K562 (cell line): ENCODE measurements around the gene NAA80. TPM values are rescaled to one million over a fixed set of nuclear protein-coding genes. Genes with fewer than 3 reads are reported as not detected.
A peak's percentile ranks its signal among the peaks of the same experiment; 100 is the strongest.

Source experiments
- EP400 ChIP-seq: fragments of 450-650 bp; IDR thresholded peaks from 2 replicates; pipeline ENCODE4 v1.6.1; 2017; ENCODE audit warnings: antibody characterized with exemption, mild to moderate bottlenecking, moderate library complexity
- FIP1L1 ChIP-seq: fragments of 200-400 bp; formaldehyde crosslinking; IDR thresholded peaks from 2 replicates; pipeline ENCODE4 v1.6.1; 2018; ENCODE audit warnings: mild to moderate bottlenecking, low read depth, low read length; ENCODE audit not compliant: poor library complexity, severe bottlenecking
- HMGN3 ChIP-seq: IDR thresholded peaks from 2 replicates; pipeline ENCODE4 v1.6.1; 2011; ENCODE audit warnings: borderline replicate concordance, low read depth, mild to moderate bottlenecking, mixed read lengths, low read length; ENCODE audit not compliant: insufficient read length; ENCODE audit errors: extremely low read depth
- HNRNPLL ChIP-seq: fragments of 200-400 bp; formaldehyde crosslinking; IDR thresholded peaks from 2 replicates; pipeline ENCODE4 v1.6.1; 2017; ENCODE audit warnings: low read length, low read depth, mild to moderate bottlenecking; ENCODE audit not compliant: poor library complexity, severe bottlenecking
- ILK ChIP-seq: fragments of 450-650 bp; IDR thresholded peaks from 2 replicates; pipeline ENCODE4 v1.6.1; 2016; ENCODE audit warnings: missing genetic modification characterization, low read depth, mild to moderate bottlenecking, missing compliant biosample characterization, moderate library complexity, borderline replicate concordance
- MCM5 ChIP-seq: fragments of 450-650 bp; IDR thresholded peaks from 2 replicates; pipeline ENCODE4 v1.6.1; 2016; ENCODE audit warnings: low read depth
- RAD21 ChIP-seq, 2 experiments: fragments of 250-450 bp in 1 of 2; fragments of 450-650 bp in 1 of 2; sonication (Bioruptor Pico) in 1 of 2; formaldehyde crosslinking in 1 of 2; IDR thresholded peaks in 1 of 2; conservative IDR thresholded peaks in 1 of 2; 2 replicates each; pipeline versions ENCODE4 v1.4.0 to v1.8.0; 2020 to 2022; ENCODE audit warnings: mild to moderate bottlenecking in 2 of 2, moderate library complexity in 1 of 2
- SMARCE1 ChIP-seq: fragments of 450-650 bp; IDR thresholded peaks from 2 replicates; pipeline ENCODE4 v1.7.1; 2016; ENCODE audit warnings: mild to moderate bottlenecking
- TCFL5 ChIP-seq: fragments of 250-450 bp; sonication (Bioruptor Pico); conservative IDR thresholded peaks from 2 replicates; pipeline ENCODE4 v1.6.1; 2021; ENCODE audit warnings: mild to moderate bottlenecking, moderate library complexity, matching md5 sums
- WHSC1 ChIP-seq: IDR thresholded peaks from one replicate; pipeline ENCODE4 v1.6.1; 2012; ENCODE audit warnings: low read length, control low read depth, inconsistent platforms
- ZFX ChIP-seq: sonication (generic); formaldehyde crosslinking; IDR thresholded peaks from 2 replicates; pipeline ENCODE4 v1.8.0; 2022; ENCODE audit warnings: mild to moderate bottlenecking, missing genetic modification reagents, moderate library complexity
- ZNF124 ChIP-seq: sonication (generic); formaldehyde crosslinking; IDR thresholded peaks from 2 replicates; pipeline ENCODE4 v1.8.1; 2022; ENCODE audit warnings: missing genetic modification reagents
- ZNF232 ChIP-seq: sonication (generic); formaldehyde crosslinking; IDR thresholded peaks from 2 replicates; pipeline ENCODE4 v1.8.0; 2022; ENCODE audit warnings: mild to moderate bottlenecking, missing genetic modification reagents
- ZNF436 ChIP-seq: fragments of 250-450, 450-650 bp; sonication (Bioruptor Pico); formaldehyde crosslinking; IDR thresholded peaks from 2 replicates; pipeline ENCODE4 v1.7.0; 2020; ENCODE audit warnings: mild to moderate bottlenecking
- ZNF780A ChIP-seq: fragments of 250-450 bp; sonication (Bioruptor Pico); IDR thresholded peaks from 2 replicates; pipeline ENCODE4 v1.5.0; 2021; ENCODE audit warnings: mild to moderate bottlenecking
- polyA plus RNA-seq, 8 experiments: library from polyadenylated mRNA; depleted of rRNA in 4 of 8; stranded (reverse) in 5 of 8; unstranded in 3 of 8; fragments of >200 nt; fragmentation: Nextera tagmentation in 2 of 8; fragmentation: Illumina TruSeq in 1 of 8; extraction: Ambion mirVana in 2 of 8; extraction: Trizol in 1 of 8; gene quantifications; 2 replicates each; pipeline versions ENCODE4 v1.2.1 to v1.2.3, GENCODE V29; 2011 to 2014; ENCODE audit warnings: inconsistent platforms in 1 of 8, missing spikeins in 1 of 8
- total RNA-seq, 7 experiments: library from RNA; depleted of rRNA in 6 of 7; stranded (reverse); fragments of >200 nt in 6 of 7; fragmentation: Illumina TruSeq in 2 of 7; extraction: Trizol in 2 of 7; gene quantifications; 2 replicates each; pipeline versions ENCODE4 v1.2.1 to v1.2.3, GENCODE V29; 2011 to 2021; ENCODE audit warnings: low replicate concordance in 1 of 7
- TF ChIP-seq, protein P1 (sequence below): fragments of 250-450 bp; sonication (Bioruptor Pico); IDR thresholded peaks from 2 replicates; pipeline ENCODE4 v1.4.0; 2020; ENCODE audit warnings: mild to moderate bottlenecking, moderate library complexity
- TF ChIP-seq, protein P2 (sequence below), 2 experiments: IDR thresholded peaks; 2 replicates each; pipeline ENCODE4 v1.6.1; 2011; ENCODE audit warnings: borderline replicate concordance in 1 of 2, control low read depth in 1 of 2, low read depth in 1 of 2, low read length in 1 of 2, mild to moderate bottlenecking in 1 of 2, mixed read lengths in 1 of 2, moderate library complexity in 1 of 2; ENCODE audit not compliant: insufficient read depth in 1 of 2, insufficient read length in 1 of 2, poor library complexity in 1 of 2, severe bottlenecking in 1 of 2; ENCODE audit errors: extremely low read depth in 1 of 2
- TF ChIP-seq, protein P3 (sequence below), 2 experiments: fragments of 250-450 bp in 1 of 2; fragments of 450-650 bp in 1 of 2; sonication (Bioruptor Pico) in 1 of 2; IDR thresholded peaks; 2 replicates each; pipeline versions ENCODE4 v1.6.1 to v1.8.0; 2016 to 2021; ENCODE audit warnings: mild to moderate bottlenecking in 2 of 2, moderate library complexity in 2 of 2, missing compliant biosample characterization in 1 of 2, missing genetic modification characterization in 1 of 2
- TF ChIP-seq, protein P4 (sequence below): fragments of 450-650 bp; conservative IDR thresholded peaks from 2 replicates; pipeline ENCODE4 v1.6.1; 2016; ENCODE audit warnings: missing genetic modification characterization, low read depth, mild to moderate bottlenecking, control low read depth, missing compliant biosample characterization

Gene NAA80
- total and polyA plus RNA-seq, 9 of the 15 experiments (the other 6 are each of a cell fraction or from before 2014, with no cell fraction given): 0.82 to 24.0 (median 8.6) TPM

DNA sequence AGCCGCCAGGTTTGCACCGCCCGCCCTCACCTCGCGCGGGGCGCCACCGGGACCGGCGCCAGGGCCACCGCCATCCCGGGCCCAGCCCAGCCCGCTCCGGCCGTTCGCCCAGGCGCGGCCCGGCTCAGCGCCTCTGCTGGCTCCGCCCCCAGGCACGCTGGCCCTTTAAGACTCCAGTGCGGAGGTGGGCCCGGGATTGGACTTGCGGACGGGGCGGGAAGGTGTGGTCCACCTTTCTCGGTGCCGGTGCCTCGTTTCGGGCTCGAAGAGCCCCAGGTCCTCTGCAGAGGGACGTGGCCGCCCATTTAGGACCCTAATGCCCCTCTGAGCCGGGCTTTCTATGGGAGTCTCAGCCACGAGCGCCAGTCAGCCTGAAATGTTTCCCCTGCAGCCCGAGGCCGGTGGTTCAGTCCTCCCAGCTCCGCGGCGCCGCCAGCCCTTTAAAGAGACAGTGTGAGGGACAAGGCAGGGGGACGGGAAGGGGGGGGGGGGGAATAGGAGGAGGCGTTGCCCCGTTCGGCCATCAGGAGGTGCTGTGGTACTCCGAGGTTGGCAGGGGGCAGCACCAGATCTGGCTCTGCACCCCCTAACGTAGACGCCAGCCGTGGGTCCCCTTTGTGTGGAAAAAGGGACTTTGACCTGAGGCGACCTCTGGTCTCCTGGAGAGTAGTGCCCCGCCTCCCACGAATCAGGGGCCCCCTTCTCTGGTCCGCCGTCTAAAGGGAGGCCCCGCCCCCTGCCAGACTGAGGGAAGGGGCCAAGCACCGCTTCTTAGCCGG is 22.3 kb upstream of the NAA80 start (continued):
- TF ChIP-seq EP400 (peak; percentile 73; the same call in 1 of the 2 replicates), ZFX (peak; percentile 70; the same call in 1 of the 2 replicates), ZNF232 (no peak), RAD21 (CRISPR knock-in tag; conservative IDR thresholded peaks at IDR 0.05 in 1 of 2, IDR thresholded peaks at IDR 0.05 in 1 of 2) (no peak), MCM5 (no peak), WHSC1 (no peak), HNRNPLL (no peak), ZNF436 (CRISPR knock-in tag) (no peak), ILK (no peak), FIP1L1 (peak; percentile 22), HMGN3 (no peak), SMARCE1 (no peak), ZNF124 (CRISPR knock-in tag) (no peak), TCFL5 (CRISPR knock-in tag) (no peak), ZNF780A (CRISPR knock-in tag) (no peak)
- TF ChIP-seq, protein P1, sequence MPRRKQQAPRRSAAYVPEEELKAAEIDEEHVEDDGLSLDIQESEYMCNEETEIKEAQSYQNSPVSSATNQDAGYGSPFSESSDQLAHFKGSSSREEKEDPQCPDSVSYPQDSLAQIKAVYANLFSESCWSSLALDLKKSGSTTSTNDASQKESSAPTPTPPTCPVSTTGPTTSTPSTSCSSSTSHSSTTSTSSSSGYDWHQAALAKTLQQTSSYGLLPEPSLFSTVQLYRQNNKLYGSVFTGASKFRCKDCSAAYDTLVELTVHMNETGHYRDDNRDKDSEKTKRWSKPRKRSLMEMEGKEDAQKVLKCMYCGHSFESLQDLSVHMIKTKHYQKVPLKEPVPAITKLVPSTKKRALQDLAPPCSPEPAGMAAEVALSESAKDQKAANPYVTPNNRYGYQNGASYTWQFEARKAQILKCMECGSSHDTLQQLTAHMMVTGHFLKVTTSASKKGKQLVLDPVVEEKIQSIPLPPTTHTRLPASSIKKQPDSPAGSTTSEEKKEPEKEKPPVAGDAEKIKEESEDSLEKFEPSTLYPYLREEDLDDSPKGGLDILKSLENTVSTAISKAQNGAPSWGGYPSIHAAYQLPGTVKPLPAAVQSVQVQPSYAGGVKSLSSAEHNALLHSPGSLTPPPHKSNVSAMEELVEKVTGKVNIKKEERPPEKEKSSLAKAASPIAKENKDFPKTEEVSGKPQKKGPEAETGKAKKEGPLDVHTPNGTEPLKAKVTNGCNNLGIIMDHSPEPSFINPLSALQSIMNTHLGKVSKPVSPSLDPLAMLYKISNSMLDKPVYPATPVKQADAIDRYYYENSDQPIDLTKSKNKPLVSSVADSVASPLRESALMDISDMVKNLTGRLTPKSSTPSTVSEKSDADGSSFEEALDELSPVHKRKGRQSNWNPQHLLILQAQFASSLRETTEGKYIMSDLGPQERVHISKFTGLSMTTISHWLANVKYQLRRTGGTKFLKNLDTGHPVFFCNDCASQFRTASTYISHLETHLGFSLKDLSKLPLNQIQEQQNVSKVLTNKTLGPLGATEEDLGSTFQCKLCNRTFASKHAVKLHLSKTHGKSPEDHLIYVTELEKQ (CRISPR knock-in tag): no peak
- TF ChIP-seq, protein P2, sequence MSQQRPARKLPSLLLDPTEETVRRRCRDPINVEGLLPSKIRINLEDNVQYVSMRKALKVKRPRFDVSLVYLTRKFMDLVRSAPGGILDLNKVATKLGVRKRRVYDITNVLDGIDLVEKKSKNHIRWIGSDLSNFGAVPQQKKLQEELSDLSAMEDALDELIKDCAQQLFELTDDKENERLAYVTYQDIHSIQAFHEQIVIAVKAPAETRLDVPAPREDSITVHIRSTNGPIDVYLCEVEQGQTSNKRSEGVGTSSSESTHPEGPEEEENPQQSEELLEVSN (IDR thresholded peaks at IDR 0.05; ENCODE audit: borderline replicate concordance in 1 of 2, extremely low read depth in 1 of 2, insufficient read depth in 1 of 2, insufficient read length in 1 of 2, low read depth in 1 of 2, low read length in 1 of 2, poor library complexity in 1 of 2, severe bottlenecking in 1 of 2): no peak
- TF ChIP-seq, protein P3, sequence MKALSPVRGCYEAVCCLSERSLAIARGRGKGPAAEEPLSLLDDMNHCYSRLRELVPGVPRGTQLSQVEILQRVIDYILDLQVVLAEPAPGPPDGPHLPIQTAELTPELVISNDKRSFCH (CRISPR knock-in tag; IDR thresholded peaks at IDR 0.05): no peak
- TF ChIP-seq, protein P3 (tag; IDR thresholded peaks at IDR 0.05): peak; percentile 51; the same call in 1 of the 2 replicates
- TF ChIP-seq, protein P4, sequence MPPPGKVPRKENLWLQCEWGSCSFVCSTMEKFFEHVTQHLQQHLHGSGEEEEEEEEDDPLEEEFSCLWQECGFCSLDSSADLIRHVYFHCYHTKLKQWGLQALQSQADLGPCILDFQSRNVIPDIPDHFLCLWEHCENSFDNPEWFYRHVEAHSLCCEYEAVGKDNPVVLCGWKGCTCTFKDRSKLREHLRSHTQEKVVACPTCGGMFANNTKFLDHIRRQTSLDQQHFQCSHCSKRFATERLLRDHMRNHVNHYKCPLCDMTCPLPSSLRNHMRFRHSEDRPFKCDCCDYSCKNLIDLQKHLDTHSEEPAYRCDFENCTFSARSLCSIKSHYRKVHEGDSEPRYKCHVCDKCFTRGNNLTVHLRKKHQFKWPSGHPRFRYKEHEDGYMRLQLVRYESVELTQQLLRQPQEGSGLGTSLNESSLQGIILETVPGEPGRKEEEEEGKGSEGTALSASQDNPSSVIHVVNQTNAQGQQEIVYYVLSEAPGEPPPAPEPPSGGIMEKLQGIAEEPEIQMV (tag): no peak
